PFSK-1 (cell line): ENCODE data around the gene SCYL2.

ENCODE experiments used
- FOXP2 ChIP-seq: optimal IDR thresholded peaks from 2 replicates; pipeline ENCODE3; 2011; ENCODE audit warnings: borderline replicate concordance, control low read depth, inconsistent platforms; ENCODE audit not compliant: insufficient read depth; ENCODE audit errors: extremely low read length, extremely low read depth
- POLR2AphosphoS5 ChIP-seq: IDR thresholded peaks from 2 replicates; pipeline ENCODE4 v1.6.1; 2012; ENCODE audit warnings: low read depth, mild to moderate bottlenecking, control low read depth, low read length, moderate library complexity
- TAF1 ChIP-seq: IDR thresholded peaks from 2 replicates; pipeline ENCODE4 v1.6.1; 2012; ENCODE audit warnings: low read length, control low read depth, borderline replicate concordance; ENCODE audit not compliant: insufficient read depth
- TF ChIP-seq, protein P1 (sequence below), 2 experiments: IDR thresholded peaks; 2 replicates each; pipeline versions ENCODE4 v1.6.1 to v1.8.0; 2011 to 2012; ENCODE audit warnings: low read depth in 2 of 2, low read length in 2 of 2, control low read depth in 1 of 2, inconsistent platforms in 1 of 2, mild to moderate bottlenecking in 1 of 2, moderate library complexity in 1 of 2; ENCODE audit not compliant: insufficient read depth in 1 of 2

DNA sequence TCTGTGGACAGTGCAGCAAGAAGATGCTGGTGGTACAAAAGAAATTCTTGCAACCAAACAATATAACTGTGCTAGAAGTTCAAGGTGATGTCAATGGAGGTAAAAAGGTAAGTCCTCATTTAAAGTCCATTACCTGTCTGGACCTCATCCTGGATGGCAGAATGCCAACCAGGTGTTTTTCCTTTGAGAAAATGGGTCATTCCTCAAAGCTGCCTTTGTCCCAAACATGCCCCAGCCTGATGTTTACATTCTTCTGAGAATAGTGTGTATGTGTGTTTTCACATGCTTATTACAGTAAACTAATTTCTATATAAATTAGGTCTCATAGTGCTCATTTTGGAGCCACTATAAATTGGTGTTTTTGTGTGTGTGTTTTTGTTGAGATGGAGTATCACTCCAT is 41.5 kb upstream of the SCYL2 start:
- TF ChIP-seq POLR2AphosphoS5: no peak
- TF ChIP-seq TAF1: no peak
- TF ChIP-seq, protein P1, sequence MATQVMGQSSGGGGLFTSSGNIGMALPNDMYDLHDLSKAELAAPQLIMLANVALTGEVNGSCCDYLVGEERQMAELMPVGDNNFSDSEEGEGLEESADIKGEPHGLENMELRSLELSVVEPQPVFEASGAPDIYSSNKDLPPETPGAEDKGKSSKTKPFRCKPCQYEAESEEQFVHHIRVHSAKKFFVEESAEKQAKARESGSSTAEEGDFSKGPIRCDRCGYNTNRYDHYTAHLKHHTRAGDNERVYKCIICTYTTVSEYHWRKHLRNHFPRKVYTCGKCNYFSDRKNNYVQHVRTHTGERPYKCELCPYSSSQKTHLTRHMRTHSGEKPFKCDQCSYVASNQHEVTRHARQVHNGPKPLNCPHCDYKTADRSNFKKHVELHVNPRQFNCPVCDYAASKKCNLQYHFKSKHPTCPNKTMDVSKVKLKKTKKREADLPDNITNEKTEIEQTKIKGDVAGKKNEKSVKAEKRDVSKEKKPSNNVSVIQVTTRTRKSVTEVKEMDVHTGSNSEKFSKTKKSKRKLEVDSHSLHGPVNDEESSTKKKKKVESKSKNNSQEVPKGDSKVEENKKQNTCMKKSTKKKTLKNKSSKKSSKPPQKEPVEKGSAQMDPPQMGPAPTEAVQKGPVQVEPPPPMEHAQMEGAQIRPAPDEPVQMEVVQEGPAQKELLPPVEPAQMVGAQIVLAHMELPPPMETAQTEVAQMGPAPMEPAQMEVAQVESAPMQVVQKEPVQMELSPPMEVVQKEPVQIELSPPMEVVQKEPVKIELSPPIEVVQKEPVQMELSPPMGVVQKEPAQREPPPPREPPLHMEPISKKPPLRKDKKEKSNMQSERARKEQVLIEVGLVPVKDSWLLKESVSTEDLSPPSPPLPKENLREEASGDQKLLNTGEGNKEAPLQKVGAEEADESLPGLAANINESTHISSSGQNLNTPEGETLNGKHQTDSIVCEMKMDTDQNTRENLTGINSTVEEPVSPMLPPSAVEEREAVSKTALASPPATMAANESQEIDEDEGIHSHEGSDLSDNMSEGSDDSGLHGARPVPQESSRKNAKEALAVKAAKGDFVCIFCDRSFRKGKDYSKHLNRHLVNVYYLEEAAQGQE (IDR thresholded peaks at IDR 0.05; ENCODE audit: insufficient read depth in 1 of 2, low read depth in 2 of 2, low read length in 2 of 2): no peak
- TF ChIP-seq FOXP2: no peak
